ENCODE data around the gene MDFIC. TPM values are rescaled to one million over a fixed set of nuclear protein-coding genes. Genes with fewer than 3 reads are reported as not detected.

MDFIC gene
- total RNA-seq, 1 donor from 2014 or later, result 81.9 TPM

DNA sequence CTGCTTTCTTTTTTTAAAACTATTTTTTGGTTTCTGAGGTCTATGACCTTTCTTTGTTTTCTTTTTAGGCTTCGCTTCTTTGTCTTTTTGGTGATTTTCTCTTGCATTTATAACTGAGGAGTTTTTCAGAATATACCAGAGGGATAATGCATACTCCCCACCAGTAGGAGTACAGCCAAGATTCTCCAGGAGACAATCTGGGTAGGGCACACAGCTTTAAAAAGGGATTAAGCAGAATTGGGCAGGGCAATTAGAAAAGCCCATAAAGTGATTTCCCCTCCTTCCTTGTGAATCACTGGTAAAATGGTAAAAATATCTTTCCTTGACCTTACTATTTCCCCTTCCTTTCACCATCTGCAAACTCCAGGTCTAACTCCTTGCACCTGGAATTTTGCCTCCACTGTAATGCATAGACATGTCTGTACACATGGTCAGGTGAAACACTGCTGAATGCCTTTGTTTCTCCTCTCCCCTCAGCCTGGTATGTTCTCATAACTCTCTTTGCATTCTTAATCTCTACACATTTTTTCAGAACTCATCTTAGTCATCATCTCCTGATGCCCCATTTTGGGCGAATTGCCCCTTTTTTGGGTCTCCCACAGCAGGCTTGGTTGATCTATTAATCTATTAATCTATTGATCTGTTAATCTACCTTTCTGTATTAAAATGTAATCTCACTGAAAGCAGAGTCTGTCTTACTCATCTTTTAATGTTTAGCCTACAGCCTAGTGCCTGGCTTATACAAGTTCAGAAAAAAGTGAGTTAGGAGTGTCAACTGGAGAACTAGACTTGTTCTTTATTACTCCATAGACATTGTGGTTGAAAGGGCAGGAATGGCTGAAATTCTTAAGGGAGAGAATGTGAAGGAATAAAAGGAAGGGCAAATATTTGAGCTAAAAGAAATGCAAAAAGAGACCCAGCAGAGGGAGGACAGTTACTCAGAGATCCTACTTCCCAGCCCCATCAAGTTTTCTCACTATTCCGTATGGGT is 64.6 kb downstream of the MDFIC start:
- intact Hi-C loops (cut with micrococcal nuclease), result no loop called here

DNA sequence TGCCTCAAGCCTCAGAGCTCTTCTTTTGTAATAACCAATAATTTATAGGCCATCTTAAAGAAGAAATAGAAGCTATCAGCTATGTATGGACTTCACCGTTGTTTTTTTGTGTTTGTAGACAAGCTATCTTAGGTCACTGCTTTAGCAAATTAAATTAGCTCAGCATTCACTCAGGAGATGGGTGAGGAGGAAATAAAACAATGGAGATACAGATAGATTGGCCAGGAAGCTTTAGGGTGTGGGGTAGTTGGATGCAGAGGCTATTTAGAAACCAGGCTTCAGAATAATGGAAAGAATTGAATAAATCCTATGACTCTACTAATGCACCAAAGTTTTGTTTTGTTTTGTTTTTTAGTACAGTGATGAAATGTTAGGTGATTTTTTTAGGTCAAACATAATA is 66.1 kb downstream of the MDFIC start:
- intact Hi-C loops (cut with micrococcal nuclease), result no loop called here

- intact Hi-C loops (cut with micrococcal nuclease), result loop anchor here (1.0 kb wide), 1 partner anchor 8 kb away; no protein-coding TSS in a partner anchor
These were observed 67.0 kb downstream of the MDFIC start for GRCh38 chr7:114988755-114989375.

GRCh38 chr7:114989531-114989930 is 67.6 kb downstream of the MDFIC start:
- intact Hi-C loops (cut with micrococcal nuclease), result loop anchor here (1.0 kb wide), 1 partner anchor 8 kb away; no protein-coding TSS in a partner anchor

DNA sequence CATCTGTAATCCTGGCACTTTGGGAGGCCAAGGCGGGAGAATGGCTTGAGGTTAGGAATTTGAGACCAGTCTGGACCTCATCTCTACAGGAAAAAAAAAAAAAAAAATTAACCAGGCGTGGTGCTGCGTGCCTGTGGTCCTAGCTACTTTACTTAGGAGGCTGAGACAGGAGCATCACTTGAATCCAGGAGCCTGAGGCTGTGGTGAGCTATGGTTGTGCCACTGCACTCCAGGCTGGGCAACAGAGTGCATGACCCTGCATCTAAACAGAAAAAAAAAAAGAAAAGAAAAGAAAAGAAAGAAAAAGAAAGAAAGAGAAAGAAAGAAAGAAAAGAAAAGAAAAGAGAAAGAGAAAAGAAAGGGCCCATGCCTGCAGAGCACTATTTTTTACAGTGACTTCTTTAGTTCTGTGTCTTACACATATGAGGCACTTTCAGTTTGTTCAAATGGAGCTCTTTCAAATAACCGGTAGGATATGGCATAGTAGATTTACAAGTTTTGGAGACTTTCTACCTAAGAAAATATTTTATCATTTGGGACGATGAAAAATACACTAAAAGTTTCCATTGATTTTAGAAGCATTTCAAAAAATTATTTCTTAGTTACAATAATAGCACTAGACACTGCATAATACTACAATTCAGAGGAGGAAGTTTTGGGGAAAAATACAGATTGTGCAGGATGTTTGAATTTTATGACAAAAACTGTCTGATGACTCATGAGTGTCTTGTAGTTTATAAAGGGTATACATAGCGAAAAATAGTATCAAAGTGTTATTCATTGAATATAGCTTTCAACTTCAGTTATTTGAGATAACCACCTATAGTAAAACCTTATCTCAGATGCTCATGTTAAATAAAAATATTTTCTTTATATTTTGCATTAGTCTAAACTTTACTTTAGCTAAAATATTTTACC is 75.9 kb downstream of the MDFIC start:
- intact Hi-C loops (cut with micrococcal nuclease), result loop anchor here (1.0 kb wide), 2 partner anchors 8 to 12 kb away; no protein-coding TSS in a partner anchor

GRCh38 chr7:115004121-115004520 is 82.2 kb downstream of the MDFIC start:
- intact Hi-C loops (cut with micrococcal nuclease), result no loop called here

GRCh38 chr7:115005251-115005650 is 83.4 kb downstream of the MDFIC start:
- intact Hi-C loops (cut with micrococcal nuclease), result loop anchor here (5.0 kb wide), 1 partner anchor 138 kb away; no protein-coding TSS in a partner anchor

DNA sequence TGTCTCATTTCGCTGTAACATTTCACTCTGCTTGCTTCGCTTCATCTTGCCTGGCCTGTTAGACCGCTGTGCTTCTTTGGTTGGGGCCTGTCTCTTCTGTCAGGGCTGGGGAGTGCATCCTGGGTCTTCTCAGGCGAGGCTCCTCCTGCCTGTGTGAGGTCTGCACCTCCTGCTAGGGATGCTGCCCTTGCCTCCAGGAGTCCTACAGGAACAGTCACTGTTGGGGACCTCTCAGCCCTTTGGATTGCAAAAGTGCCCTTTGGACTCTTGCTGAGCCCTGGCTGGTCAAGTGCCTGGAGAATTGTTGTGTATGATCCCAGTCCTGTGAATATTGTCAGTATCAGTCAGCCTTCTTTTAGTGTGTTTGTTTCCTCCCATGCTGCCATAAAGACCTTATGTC is 84.1 kb downstream of the MDFIC start:
- intact Hi-C loops (cut with micrococcal nuclease), result loop anchor here (5.0 kb wide), 1 partner anchor 139 kb away; no protein-coding TSS in a partner anchor

GRCh38 chr7:115007751-115008150 is 85.9 kb downstream of the MDFIC start:
- intact Hi-C loops (cut with micrococcal nuclease), result loop anchor here (5.0 kb wide), 1 partner anchor 140 kb away; no protein-coding TSS in a partner anchor

DNA sequence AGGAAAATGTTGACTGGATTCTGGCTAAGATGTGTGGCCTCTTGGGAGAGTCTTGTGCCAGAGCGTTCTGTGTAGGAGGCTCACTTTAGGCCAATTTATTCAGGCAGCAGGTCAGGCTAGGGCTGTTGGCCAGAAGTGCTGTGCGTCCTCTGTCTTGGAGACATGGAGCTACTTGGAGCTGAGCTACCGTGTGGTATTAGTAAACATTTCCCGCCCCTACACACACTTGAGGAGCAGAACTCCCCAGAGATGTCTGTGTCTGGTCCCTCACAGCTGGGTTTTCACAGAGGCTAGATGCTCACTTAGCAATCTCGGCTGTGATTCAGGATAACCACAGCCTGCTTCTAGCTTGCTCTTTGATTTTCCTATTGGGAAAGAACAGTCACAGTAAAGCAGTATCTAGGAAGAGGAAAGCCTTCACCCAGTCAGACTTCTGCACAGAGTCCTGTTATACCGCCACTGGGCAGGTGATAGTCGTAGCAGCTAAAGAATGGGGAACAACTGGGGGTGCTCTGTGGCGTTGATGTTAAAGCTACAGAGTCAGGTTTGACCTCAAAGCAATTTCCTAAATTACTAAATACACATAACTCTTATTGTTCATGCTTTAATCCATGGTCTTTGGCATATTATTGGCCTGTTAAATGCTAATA is 86.7 kb downstream of the MDFIC start:
- intact Hi-C loops (cut with micrococcal nuclease), result loop anchor here (1.0 to 5.0 kb wide), 4 partner anchors 10 to 141 kb away; no protein-coding TSS in a partner anchor

DNA sequence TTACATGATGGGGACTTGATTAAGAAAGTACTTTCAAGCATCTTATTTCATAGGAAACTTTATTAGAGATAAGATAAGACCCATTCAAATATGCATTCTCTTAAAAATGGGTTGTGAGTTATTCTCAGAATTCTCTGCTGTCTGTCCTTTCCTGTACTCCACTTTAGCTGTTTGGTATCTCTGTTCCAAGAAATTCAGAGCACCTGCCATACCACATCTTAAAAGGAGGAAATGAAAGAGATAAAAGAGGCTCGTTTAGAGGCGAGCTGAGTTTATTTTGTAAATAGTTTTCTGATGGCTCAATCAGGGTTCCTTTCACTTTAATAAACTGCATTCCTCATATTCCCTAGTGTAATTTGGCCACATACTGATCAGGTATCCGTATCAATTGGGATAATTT is 87.2 kb downstream of the MDFIC start:
- intact Hi-C loops (cut with micrococcal nuclease), result loop anchor here (1.0 to 5.0 kb wide), 4 partner anchors 11 to 142 kb away; no protein-coding TSS in a partner anchor

DNA sequence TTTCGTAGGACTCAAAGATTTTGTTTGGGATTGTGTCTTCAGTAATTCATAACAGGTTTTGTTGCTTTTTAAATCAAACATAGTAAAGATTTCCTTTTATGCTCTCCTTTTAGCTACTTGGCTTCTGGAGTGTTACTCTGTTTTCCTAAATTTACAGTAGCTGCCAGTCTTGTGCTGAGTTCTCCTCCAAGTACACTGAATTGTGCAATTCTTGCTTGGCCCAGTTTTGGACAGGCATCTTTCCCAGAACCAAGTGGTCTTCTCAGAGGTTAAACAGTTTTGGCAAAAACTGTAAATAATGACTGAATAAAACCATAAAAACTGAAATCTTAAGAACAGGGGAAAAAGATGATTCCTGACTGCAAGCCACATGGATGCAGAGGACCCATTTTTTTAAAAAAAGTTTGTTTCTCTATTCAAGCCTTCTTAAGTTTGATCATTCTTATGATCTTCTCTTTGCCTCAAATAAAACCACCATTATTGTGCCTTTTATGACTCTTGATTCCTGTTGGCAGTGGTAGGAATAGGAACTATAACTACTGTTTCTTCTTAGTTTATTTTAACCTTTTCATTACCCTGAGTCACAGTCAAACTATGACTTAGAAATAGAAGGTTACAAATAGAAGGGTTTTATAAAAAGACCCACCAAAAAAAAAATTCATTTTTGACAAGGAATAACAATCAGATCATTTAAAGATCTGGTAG is 88.0 kb downstream of the MDFIC start:
- intact Hi-C loops (cut with micrococcal nuclease), result loop anchor here (1.0 to 5.0 kb wide), 4 partner anchors 12 to 143 kb away; no protein-coding TSS in a partner anchor

DNA sequence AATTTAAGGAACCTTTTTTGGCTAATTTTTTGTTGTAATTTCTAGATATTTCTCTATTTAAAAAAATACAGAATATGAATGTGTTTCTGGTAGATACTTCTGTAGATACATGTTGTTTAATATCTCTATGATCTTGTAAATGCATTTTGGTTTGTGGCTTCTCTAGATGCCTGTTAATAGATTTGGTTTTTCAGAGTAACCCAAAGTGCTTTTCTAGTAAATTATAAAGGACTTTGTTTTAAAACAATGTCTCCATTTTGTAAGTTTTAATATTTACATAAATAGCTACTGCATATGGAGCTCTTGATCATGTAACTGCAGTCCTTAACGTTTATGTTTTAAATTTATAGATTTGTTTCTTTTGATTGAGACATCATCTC is 88.5 kb downstream of the MDFIC start:
- intact Hi-C loops (cut with micrococcal nuclease), result no loop called here

GRCh38 chr7:115013886-115014285 is 92.0 kb downstream of the MDFIC start:
- intact Hi-C loops (cut with micrococcal nuclease), result no loop called here

- intact Hi-C loops (cut with micrococcal nuclease), result no loop called here
These were observed 92.9 kb downstream of the MDFIC start for GRCh38 chr7:115014794-115015193.

- intact Hi-C loops (cut with micrococcal nuclease), result no loop called here
These were observed 93.7 kb downstream of the MDFIC start for GRCh38 chr7:115015619-115016018.

GRCh38 chr7:115019882-115020605 is 98.2 kb downstream of the MDFIC start:
- intact Hi-C loops (cut with micrococcal nuclease), result no loop called here

GRCh38 chr7:115023219-115023618 is 101.3 kb downstream of the MDFIC start:
- intact Hi-C loops (cut with micrococcal nuclease), result loop anchor here (2.0 kb wide), 1 partner anchor 14 kb away; no protein-coding TSS in a partner anchor

GRCh38 chr7:115024276-115024675 is 102.4 kb downstream of the MDFIC start:
- intact Hi-C loops (cut with micrococcal nuclease), result no loop called here

All from T-helper 1 cell treated with Interleukin-12 subunit alpha and Interleukin-12 subunit beta and Interleukin-4 antibody, amounts not matched to agents 30 ng/mL and 1 ng/mL, for 36 hours (primary cell).